IMR-90 (cell line): ENCODE data around the gene FGF3.

Source experiments
- BHLHE40 ChIP-seq: fragments of 150-350 bp; IDR thresholded peaks from 2 replicates; pipeline ENCODE4 v1.6.1; 2016; ENCODE audit warnings: mild to moderate bottlenecking, low read depth, low read length
- CEBPB ChIP-seq: IDR thresholded peaks from 2 replicates; pipeline ENCODE4 v1.6.1; 2012; ENCODE audit warnings: low read depth, low read length, improper control_type of control experiment
- CTCF ChIP-seq: conservative IDR thresholded peaks from 2 replicates; pipeline ENCODE4 v1.5.1; 2012; ENCODE audit warnings: mild to moderate bottlenecking, low read depth, low read length, improper control_type of control experiment
- FOS ChIP-seq: fragments of 150-350 bp; IDR thresholded peaks from 2 replicates; pipeline ENCODE4 v1.6.1; 2016; ENCODE audit warnings: low read depth, low read length
- MAFK ChIP-seq: IDR thresholded peaks from 2 replicates; pipeline ENCODE4 v1.6.1; 2012; ENCODE audit warnings: low read depth, low read length, improper control_type of control experiment
- MAZ ChIP-seq: IDR thresholded peaks from 2 replicates; pipeline ENCODE4 v1.6.1; 2012; ENCODE audit warnings: low read depth, mild to moderate bottlenecking, low read length, improper control_type of control experiment, moderate library complexity, borderline replicate concordance
- NFE2L2 ChIP-seq: fragments of 150-350 bp; IDR thresholded peaks from 2 replicates; pipeline ENCODE4 v1.6.1; 2016; ENCODE audit warnings: low read depth, mild to moderate bottlenecking, low read length
- POLR2A ChIP-seq: IDR thresholded peaks from 2 replicates; pipeline ENCODE4 v1.6.1; 2012; ENCODE audit warnings: mild to moderate bottlenecking, low read depth, low read length
- RAD21 ChIP-seq: IDR thresholded peaks from 2 replicates; pipeline ENCODE4 v1.6.1; 2012; ENCODE audit warnings: low read length, improper control_type of control experiment
- RCOR1 ChIP-seq: IDR thresholded peaks from 2 replicates; pipeline ENCODE4 v1.6.1; 2012; ENCODE audit warnings: mild to moderate bottlenecking, low read length, improper control_type of control experiment; ENCODE audit not compliant: insufficient replicate concordance
- SMC3 ChIP-seq: fragments of 150-350 bp; IDR thresholded peaks from 2 replicates; pipeline ENCODE4 v1.6.1; 2016; ENCODE audit warnings: low read depth, mild to moderate bottlenecking, antibody characterized with exemption, low read length, moderate library complexity
- USF2 ChIP-seq: fragments of 150-350 bp; IDR thresholded peaks from 2 replicates; pipeline ENCODE4 v1.6.1; 2017; ENCODE audit warnings: mild to moderate bottlenecking, antibody characterized with exemption, low read length, low read depth

GRCh38 chr11:69841170-69841858 lies 22.1 kb upstream of the FGF3 start:
- no peak for TF ChIP-seq CTCF
- TF ChIP-seq POLR2A = no peak
- no peak for TF ChIP-seq CEBPB
- TF ChIP-seq RAD21 = no peak
- TF ChIP-seq FOS = no peak
- TF ChIP-seq MAZ = no peak
- no peak for TF ChIP-seq SMC3
- no peak for TF ChIP-seq USF2
- no peak for TF ChIP-seq MAFK
- TF ChIP-seq NFE2L2 = no peak
- TF ChIP-seq BHLHE40 = no peak
- no peak for TF ChIP-seq RCOR1
